Mesendoderm (in vitro differentiated cells): ENCODE data around the gene TGFB1I1.

Experiments used
- DNase-seq: peaks from one replicate; pipeline ENCODE4 v3.0.0; 2013
- H2AK5ac ChIP-seq: 2 replicates; pipeline ENCODE4 v1.6.1; 2013; ENCODE audit warnings: low read length, inconsistent platforms
- H2BK120ac ChIP-seq: 2 replicates; pipeline ENCODE4 v1.6.1; 2013; ENCODE audit warnings: low read depth, mild to moderate bottlenecking, low read length, moderate library complexity, mixed read lengths
- H2BK15ac ChIP-seq: replicated peaks from 2 replicates; pipeline ENCODE4 v1.6.1; 2013; ENCODE audit warnings: low read depth, mild to moderate bottlenecking, moderate library complexity
- H2BK5ac ChIP-seq: 2 replicates; pipeline ENCODE4 v1.6.1; 2013; ENCODE audit warnings: low read length, inconsistent platforms
- H3K18ac ChIP-seq: 2 replicates; pipeline ENCODE4 v1.6.1; 2013; ENCODE audit warnings: mild to moderate bottlenecking, low read length, mixed read lengths
- H3K23ac ChIP-seq: one replicate; pipeline ENCODE4 v1.6.1; 2013; ENCODE audit warnings: low read length
- H3K27ac ChIP-seq: 2 replicates; pipeline ENCODE4 v1.5.1; 2013; ENCODE audit warnings: low read depth, mild to moderate bottlenecking, inconsistent platforms, low read length, moderate library complexity
- H3K27me3 ChIP-seq: 2 replicates; pipeline ENCODE4 v1.6.1; 2013; ENCODE audit warnings: low read length, control low read depth, mild to moderate bottlenecking, inconsistent platforms; ENCODE audit not compliant: insufficient read depth, poor library complexity
- H3K36me3 ChIP-seq: 2 replicates; pipeline ENCODE4 v1.6.1; 2013; ENCODE audit warnings: low read length, inconsistent platforms; ENCODE audit not compliant: control insufficient read depth, insufficient read depth
- H3K4ac ChIP-seq: one replicate; pipeline ENCODE4 v1.6.1; 2013; ENCODE audit warnings: low read depth, mild to moderate bottlenecking, low read length, moderate library complexity
- H3K4me1 ChIP-seq: 2 replicates; pipeline ENCODE4 v1.6.1; 2013; ENCODE audit warnings: low read depth, low read length, inconsistent platforms; ENCODE audit not compliant: control insufficient read depth
- H3K4me2 ChIP-seq: 2 replicates; pipeline ENCODE4 v1.6.1; 2013; ENCODE audit warnings: low read length
- H3K4me3 ChIP-seq: 2 replicates; pipeline ENCODE4 v1.5.1; 2013; ENCODE audit warnings: mild to moderate bottlenecking, low read length
- H3K56ac ChIP-seq: one replicate; pipeline ENCODE4 v1.6.1; 2013; ENCODE audit warnings: low read length
- H3K79me1 ChIP-seq: 2 replicates; pipeline ENCODE4 v1.6.1; 2013; ENCODE audit warnings: low read length, inconsistent platforms
- H3K79me2 ChIP-seq: 2 replicates; pipeline ENCODE4 v1.6.1; 2013; ENCODE audit warnings: mild to moderate bottlenecking, low read length; ENCODE audit not compliant: control insufficient read depth, insufficient read depth
- H3K9ac ChIP-seq: 2 replicates; pipeline ENCODE4 v1.6.1; 2013; ENCODE audit warnings: low read length, inconsistent platforms
- H4K5ac ChIP-seq: one replicate; pipeline ENCODE4 v1.6.1; 2013; ENCODE audit warnings: low read length
- H4K8ac ChIP-seq: one replicate; pipeline ENCODE4 v1.6.1; 2013; ENCODE audit warnings: low read depth, mild to moderate bottlenecking, control low read depth, low read length, moderate library complexity
- WGBS: extraction: QIAGEN DNeasy Blood & Tissue Kit; methylation state at CpG from one replicate; pipeline ENCODE4 v1.1.7; 2013; ENCODE audit warnings: low lambda C conversion rate, missing lambda C conversion rate; ENCODE audit not compliant: insufficient coverage; ENCODE audit errors: extremely low coverage; 5-methylcytosine and 5-hydroxymethylcytosine counted together

Gene TGFB1I1

GRCh38 chr16:31489298-31489564 lies 17.3 kb downstream of the TGFB1I1 start:
- Histone ChIP-seq H3K4ac (no peak overlapping the region), H2AK5ac (no peak overlapping the region), H3K4me2 (no peak overlapping the region), H3K27me3 (peaks cover 12% of the 10 kb centered on the region), H3K4me1 (no peaks in the 10 kb centered on the region), H4K5ac (no peak overlapping the region), H3K18ac (no peak overlapping the region), H3K4me3 (no peak overlapping the region), H3K79me1 (no peaks in the 10 kb centered on the region), H3K9ac (no peak overlapping the region), H3K36me3 (no peaks in the 10 kb centered on the region), H3K79me2 (no peaks in the 10 kb centered on the region), H2BK15ac (no peak overlapping the region), H3K23ac (no peak overlapping the region), H2BK120ac (no peak overlapping the region), H4K8ac (no peak overlapping the region), H2BK5ac (no peak overlapping the region), H3K27ac (no peak overlapping the region), H3K56ac (no peak overlapping the region)
- no CpG with 5 or more reads among the region's 7 CpGs for WGBS
- DNase-seq = no peak

GRCh38 chr16:31489616-31490584 lies 17.9 kb downstream of the TGFB1I1 start:
- H3K27ac ChIP-seq = no peak overlapping the region

GRCh38 chr16:31491778-31492418 lies 19.9 kb downstream of the TGFB1I1 start:
- DNase-seq = no peak
- Histone ChIP-seq H2BK15ac (no peak overlapping the region), H3K27me3 (peaks cover 7% of the 10 kb centered on the region), H4K5ac (no peak overlapping the region), H3K27ac (no peak overlapping the region), H3K9ac (no peak overlapping the region), H2BK120ac (no peak overlapping the region), H3K4me3 (no peak overlapping the region), H3K4me1 (no peaks in the 10 kb centered on the region), H2AK5ac (no peak overlapping the region), H3K4ac (no peak overlapping the region), H4K8ac (no peak overlapping the region), H3K36me3 (no peaks in the 10 kb centered on the region), H3K79me1 (no peaks in the 10 kb centered on the region), H3K56ac (no peak overlapping the region), H3K79me2 (no peaks in the 10 kb centered on the region), H2BK5ac (no peak overlapping the region), H3K4me2 (no peak overlapping the region), H3K23ac (no peak overlapping the region), H3K18ac (no peak overlapping the region)
- WGBS = no CpG with 5 or more reads among the region's 8 CpGs

More at GRCh38 chr16:31489616-31490584, 17.9 kb downstream of the TGFB1I1 start:
- no peaks in the 10 kb centered on the region for H3K79me2 ChIP-seq
- H3K27me3 ChIP-seq = peaks cover 12% of the 10 kb centered on the region
- H2BK5ac ChIP-seq = no peak overlapping the region
- no peak overlapping the region for H3K4me2 ChIP-seq
- no peak overlapping the region for H2BK15ac ChIP-seq
- H4K8ac ChIP-seq = no peak overlapping the region
- no peak overlapping the region for H2AK5ac ChIP-seq
- no peak overlapping the region for H3K4me3 ChIP-seq
- H3K4ac ChIP-seq = no peak overlapping the region
- DNase-seq = no peak
- H4K5ac ChIP-seq = no peak overlapping the region
- H3K18ac ChIP-seq = no peak overlapping the region
- H3K4me1 ChIP-seq = no peaks in the 10 kb centered on the region
- no peak overlapping the region for H3K56ac ChIP-seq
- no peak overlapping the region for H3K9ac ChIP-seq
- H3K23ac ChIP-seq = no peak overlapping the region
- H2BK120ac ChIP-seq = no peak overlapping the region
- no peaks in the 10 kb centered on the region for H3K79me1 ChIP-seq
- H3K36me3 ChIP-seq = no peaks in the 10 kb centered on the region
- no CpG with 5 or more reads among the region's 22 CpGs for WGBS

- Histone ChIP-seq H2AK5ac (no peak overlapping the region), H3K4me2 (no peak overlapping the region), H3K79me2 (no peaks in the 10 kb centered on the region), H3K4me1 (no peaks in the 10 kb centered on the region), H3K9ac (no peak overlapping the region), H2BK15ac (no peak overlapping the region), H3K18ac (no peak overlapping the region), H3K23ac (no peak overlapping the region), H3K27me3 (no peaks in the 10 kb centered on the region), H4K5ac (no peak overlapping the region), H3K79me1 (no peaks in the 10 kb centered on the region), H3K4me3 (no peak overlapping the region), H4K8ac (no peak overlapping the region), H2BK120ac (no peak overlapping the region), H2BK5ac (no peak overlapping the region), H3K36me3 (no peaks in the 10 kb centered on the region), H3K56ac (no peak overlapping the region), H3K4ac (no peak overlapping the region), H3K27ac (no peak overlapping the region)
- WGBS = no CpG with 5 or more reads among the region's 18 CpGs
- no peak for DNase-seq
Measured at GRCh38 chr16:31493506-31494125, 21.7 kb downstream of the TGFB1I1 start.

GRCh38 chr16:31496670-31497069 lies 24.7 kb downstream of the TGFB1I1 start:
- Histone ChIP-seq H3K4me2 (no peak overlapping the region), H3K18ac (no peak overlapping the region), H3K36me3 (no peaks in the 10 kb centered on the region), H2BK120ac (no peak overlapping the region), H3K27ac (no peak overlapping the region), H2AK5ac (no peak overlapping the region), H2BK15ac (no peak overlapping the region), H3K4me1 (no peaks in the 10 kb centered on the region), H3K4ac (no peak overlapping the region), H2BK5ac (no peak overlapping the region), H3K79me1 (no peaks in the 10 kb centered on the region), H3K56ac (no peak overlapping the region), H3K4me3 (no peak overlapping the region), H3K9ac (no peak overlapping the region), H3K27me3 (no peaks in the 10 kb centered on the region), H4K8ac (no peak overlapping the region), H3K79me2 (no peaks in the 10 kb centered on the region), H3K23ac (no peak overlapping the region), H4K5ac (no peak overlapping the region)
- no peak for DNase-seq
- no CpG with 5 or more reads among the region's 10 CpGs for WGBS
